Skin of body (tissue), 1 donor: ENCODE measurements around the gene RSBN1L. TPM values are rescaled to one million over a fixed set of nuclear protein-coding genes. Genes with fewer than 3 reads are reported as not detected.

Experiments used
- total RNA-seq: library from RNA; depleted of rRNA; stranded (reverse); fragments of >200 nt; gene quantifications from one replicate; pipeline ENCODE4 v1.2.3, GENCODE V29; 2014

RSBN1L gene
- total RNA-seq, 1 donor from 2014 or later, result 35.6 TPM

Other genes starting within 250 kb of the RSBN1L start
- gene PTPN12, start 159.2 kb upstream of the RSBN1L start, total RNA-seq, result 143 TPM
- gene TMEM60, start 102.0 kb downstream of the RSBN1L start, total RNA-seq, result 11.0 TPM
- 27.6 TPM for gene PHTF2, start 102.3 kb downstream of the RSBN1L start, total RNA-seq